Peyer's patch (tissue), 4 donors: ENCODE data around the gene GFRA4. TPM values are rescaled to one million over a fixed set of nuclear protein-coding genes. Genes with fewer than 3 reads are reported as not detected.
A peak's percentile ranks its signal among the peaks of the same experiment; 100 is the strongest.

Source experiments
- DNase-seq, 3 donors: peaks; one replicate each; pipeline ENCODE4 v3.0.0-alpha.2; 2017 to 2019
- H3K27ac ChIP-seq, 4 donors: fragments of 200-600 bp; sonication (generic); one replicate each; pipeline ENCODE4 v1.5.1; 2016 to 2019
- H3K27me3 ChIP-seq, 2 donors: fragments of 200-600 bp; sonication (generic); one replicate each; pipeline ENCODE4 v1.5.1; 2019
- H3K36me3 ChIP-seq, 3 donors: fragments of 200-600 bp; sonication (generic); one replicate each; pipeline ENCODE4 v1.5.1; 2016 to 2019
- H3K4me1 ChIP-seq, 4 donors: fragments of 200-600 bp; sonication (generic); one replicate each; pipeline ENCODE4 v1.5.1; 2016 to 2019
- H3K4me3 ChIP-seq, 4 donors: fragments of 200-600 bp; sonication (generic); 1 replicate in 3 of 4; 2 replicates in 1 of 4; pipeline ENCODE4 v1.5.1; 2016 to 2019; ENCODE audit warnings: mild to moderate bottlenecking in 1 of 4
- H3K9me3 ChIP-seq, 4 donors: fragments of 200-600 bp; sonication (generic); one replicate each; pipeline ENCODE4 v1.5.1; 2016 to 2019; ENCODE audit warnings: mild to moderate bottlenecking in 1 of 4
- POLR2A ChIP-seq, 2 donors: fragments of 450-650 bp; IDR thresholded peaks; one replicate each; pipeline ENCODE4 v1.5.1; 2017; ENCODE audit warnings: antibody characterized with exemption in 2 of 2, mild to moderate bottlenecking in 2 of 2, moderate library complexity in 2 of 2
- total RNA-seq, 4 donors: library from RNA; depleted of rRNA; stranded (reverse); fragments of >200 nt; gene quantifications; one replicate each; pipeline ENCODE4 v1.1.0, GENCODE V29; 2016
- TF ChIP-seq, protein P1 (sequence below), 6 experiments: fragments of 450-650 bp in 4 of 6; fragments of 200-600 bp in 2 of 6; sonication (generic) in 1 of 6; IDR thresholded peaks; one replicate each; pipeline ENCODE4 v1.5.1; 2017 to 2019; ENCODE audit warnings: antibody characterized with exemption in 6 of 6, mild to moderate bottlenecking in 3 of 6, moderate library complexity in 1 of 6

GFRA4 gene
- total RNA-seq, 4 donors from 2014 or later = not detected

DNA sequence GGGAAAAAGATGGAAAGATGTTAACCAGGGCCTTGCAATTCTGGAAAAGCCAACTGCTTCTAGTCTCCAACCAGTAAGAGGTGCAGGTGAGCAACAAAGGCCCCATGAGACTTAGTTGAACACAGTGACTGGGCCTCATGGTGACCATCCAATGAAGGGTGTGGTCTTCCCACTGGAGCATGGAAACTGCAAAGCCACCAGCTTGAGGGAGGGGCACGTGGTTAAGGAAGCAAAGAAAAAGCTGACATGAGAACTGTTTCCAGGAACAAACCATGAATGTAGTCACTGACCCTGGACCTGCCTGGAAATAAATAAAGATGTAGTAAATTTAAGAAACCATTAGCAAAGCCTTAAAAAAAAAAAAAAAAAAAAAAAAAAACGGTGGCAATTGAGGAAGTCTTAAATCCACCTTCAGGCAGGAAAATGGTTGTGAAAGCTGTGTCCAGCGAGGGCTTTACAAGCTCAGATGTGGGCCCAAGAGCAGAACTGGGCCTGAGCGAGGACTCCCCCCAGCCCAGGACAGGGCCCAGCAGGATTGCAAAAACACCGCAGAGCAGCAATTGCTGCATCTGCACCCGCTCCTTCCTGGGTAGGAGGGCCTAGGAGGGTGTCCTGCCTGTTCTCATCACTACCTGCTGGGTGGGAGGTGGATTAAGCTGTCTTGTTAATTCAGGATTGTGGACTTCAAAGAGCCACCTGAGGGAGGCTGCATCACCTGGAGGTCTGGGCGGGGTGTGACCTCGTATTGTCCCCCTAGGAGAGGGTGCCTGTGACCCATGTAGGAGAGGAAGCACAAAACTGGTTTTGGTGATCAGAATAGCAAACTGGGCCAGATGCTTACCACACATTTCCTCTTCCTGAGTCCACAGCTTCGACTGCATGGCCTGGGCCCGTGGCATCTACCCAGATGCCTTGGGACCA is 10.3 kb downstream of the GFRA4 start:
- TF ChIP-seq, protein P1, sequence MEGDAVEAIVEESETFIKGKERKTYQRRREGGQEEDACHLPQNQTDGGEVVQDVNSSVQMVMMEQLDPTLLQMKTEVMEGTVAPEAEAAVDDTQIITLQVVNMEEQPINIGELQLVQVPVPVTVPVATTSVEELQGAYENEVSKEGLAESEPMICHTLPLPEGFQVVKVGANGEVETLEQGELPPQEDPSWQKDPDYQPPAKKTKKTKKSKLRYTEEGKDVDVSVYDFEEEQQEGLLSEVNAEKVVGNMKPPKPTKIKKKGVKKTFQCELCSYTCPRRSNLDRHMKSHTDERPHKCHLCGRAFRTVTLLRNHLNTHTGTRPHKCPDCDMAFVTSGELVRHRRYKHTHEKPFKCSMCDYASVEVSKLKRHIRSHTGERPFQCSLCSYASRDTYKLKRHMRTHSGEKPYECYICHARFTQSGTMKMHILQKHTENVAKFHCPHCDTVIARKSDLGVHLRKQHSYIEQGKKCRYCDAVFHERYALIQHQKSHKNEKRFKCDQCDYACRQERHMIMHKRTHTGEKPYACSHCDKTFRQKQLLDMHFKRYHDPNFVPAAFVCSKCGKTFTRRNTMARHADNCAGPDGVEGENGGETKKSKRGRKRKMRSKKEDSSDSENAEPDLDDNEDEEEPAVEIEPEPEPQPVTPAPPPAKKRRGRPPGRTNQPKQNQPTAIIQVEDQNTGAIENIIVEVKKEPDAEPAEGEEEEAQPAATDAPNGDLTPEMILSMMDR (IDR thresholded peaks at IDR 0.05) = no peak
- no peak for TF ChIP-seq POLR2A (IDR thresholded peaks at IDR 0.05)
- H3K27ac ChIP-seq = no peak overlapping the region
- H3K27me3 ChIP-seq = no peaks in the 10 kb centered on the region
- H3K36me3 ChIP-seq = peaks cover 0 to 15% (median 0%) of the 10 kb centered on the region in 3 donors
- H3K9me3 ChIP-seq = no peaks in the 10 kb centered on the region
- peak in 1 of 3 donors; percentile 25 for DNase-seq
- H3K4me1 ChIP-seq = no peaks in the 10 kb centered on the region
- H3K4me3 ChIP-seq = no peak overlapping the region

DNA sequence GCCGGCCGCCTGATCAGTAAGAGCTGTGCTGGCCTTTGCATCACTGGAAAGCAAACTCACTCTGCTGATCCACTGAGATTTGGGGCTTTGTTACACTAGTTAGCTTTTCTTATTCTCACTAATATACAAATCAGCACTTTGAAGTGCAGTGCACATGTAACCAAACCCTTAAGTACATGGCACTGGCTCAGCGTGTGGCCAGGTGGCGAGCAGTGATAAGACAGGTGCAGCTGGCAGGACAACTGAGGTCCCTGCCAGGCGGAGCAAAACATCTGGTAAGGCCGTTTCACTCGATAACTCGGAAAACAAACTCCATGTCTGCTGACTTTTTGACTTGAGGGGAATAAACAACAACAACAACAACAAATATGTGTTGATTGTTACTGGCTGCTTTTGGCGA is 11.0 kb downstream of the GFRA4 start:
- DNase-seq = peak in 1 of 3 donors; percentile 21
- TF ChIP-seq, protein P1 (IDR thresholded peaks at IDR 0.05) = no peak
- no peak for TF ChIP-seq POLR2A (IDR thresholded peaks at IDR 0.05)

DNA sequence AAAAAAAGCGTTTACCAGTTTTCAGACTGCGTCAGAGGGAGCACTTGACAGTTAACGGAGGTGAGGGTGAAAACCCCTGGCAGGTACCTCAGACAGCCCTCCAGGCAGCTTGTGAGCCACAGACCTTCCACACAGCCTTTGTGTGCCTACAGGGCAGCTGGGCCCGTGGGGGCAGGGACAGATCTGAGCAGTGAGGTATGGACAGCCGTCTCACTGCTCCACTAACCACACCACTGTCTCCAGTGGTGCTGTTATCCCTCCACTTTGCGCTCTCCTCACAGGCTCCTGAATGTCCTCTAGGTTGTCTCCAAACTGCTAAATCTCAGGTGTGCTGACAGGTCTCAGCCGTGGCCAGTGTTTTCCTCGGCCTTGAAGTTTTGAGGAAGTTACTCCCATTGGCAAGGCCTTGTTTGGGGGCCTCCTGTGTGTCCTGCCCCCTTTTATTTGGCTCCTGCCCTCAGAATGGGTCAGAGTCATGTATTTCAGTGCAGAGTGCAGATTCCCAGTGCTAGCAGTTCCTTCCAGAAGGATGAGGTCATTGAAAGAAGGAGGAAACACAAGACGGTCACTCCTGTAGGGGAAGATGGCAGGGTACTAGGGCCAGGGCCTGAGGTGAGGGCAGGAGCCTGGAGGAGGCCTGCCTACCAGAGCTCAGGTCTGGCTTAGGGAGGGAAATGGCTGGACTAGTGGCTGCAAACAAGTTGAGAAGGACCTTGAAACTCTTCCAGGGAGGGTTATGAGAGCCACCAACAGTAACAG is 11.8 kb downstream of the GFRA4 start:
- TF ChIP-seq, protein P1 (IDR thresholded peaks at IDR 0.05) = no peak
- TF ChIP-seq POLR2A (IDR thresholded peaks at IDR 0.05) = no peak
- DNase-seq = peak in 1 of 3 donors; percentile 31
- H3K4me1 ChIP-seq = no peaks in the 10 kb centered on the region
- peaks cover 0 to 28% (median 0%) of the 10 kb centered on the region in 3 donors for H3K36me3 ChIP-seq
- no peaks in the 10 kb centered on the region for H3K9me3 ChIP-seq
- no peaks in the 10 kb centered on the region for H3K27me3 ChIP-seq
- no peak overlapping the region for H3K27ac ChIP-seq
- no peak overlapping the region for H3K4me3 ChIP-seq

More for the DNA sequence above, 11.0 kb downstream of the GFRA4 start:
- no peaks in the 10 kb centered on the region for H3K9me3 ChIP-seq
- H3K4me1 ChIP-seq = no peaks in the 10 kb centered on the region
- no peak overlapping the region for H3K4me3 ChIP-seq
- no peaks in the 10 kb centered on the region for H3K27me3 ChIP-seq
- no peak overlapping the region for H3K27ac ChIP-seq
- peaks cover 0 to 21% (median 0%) of the 10 kb centered on the region in 3 donors for H3K36me3 ChIP-seq

DNA sequence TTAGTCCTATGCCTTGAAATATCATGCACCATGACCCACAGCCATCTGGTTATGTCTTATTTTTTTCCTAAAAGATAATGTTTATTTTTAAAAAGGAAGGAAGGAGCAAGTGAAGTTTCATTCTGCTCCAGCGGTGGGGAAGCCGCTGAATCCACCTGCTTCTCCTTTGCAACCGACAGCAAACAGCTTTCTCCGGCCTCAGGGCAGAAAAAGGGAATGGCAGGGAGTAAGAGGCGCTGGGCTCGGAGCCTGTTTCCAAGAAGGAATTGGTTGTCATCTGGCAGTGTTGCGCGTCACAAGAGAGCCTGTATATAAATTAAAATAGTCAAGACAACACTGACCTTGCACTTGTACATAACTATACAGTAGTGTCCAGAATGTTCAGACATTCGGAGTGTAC is 14.2 kb downstream of the GFRA4 start:
- peaks cover 0 to 52% (median 0%) of the 10 kb centered on the region in 3 donors for H3K36me3 ChIP-seq
- no peaks in the 10 kb centered on the region for H3K27me3 ChIP-seq
- DNase-seq = no peak
- TF ChIP-seq POLR2A (IDR thresholded peaks at IDR 0.05) = no peak
- TF ChIP-seq, protein P1 (IDR thresholded peaks at IDR 0.05) = no peak
- no peaks in the 10 kb centered on the region for H3K9me3 ChIP-seq
- no peaks in the 10 kb centered on the region for H3K4me1 ChIP-seq
- no peak overlapping the region for H3K4me3 ChIP-seq
- H3K27ac ChIP-seq = no peak overlapping the region

DNA sequence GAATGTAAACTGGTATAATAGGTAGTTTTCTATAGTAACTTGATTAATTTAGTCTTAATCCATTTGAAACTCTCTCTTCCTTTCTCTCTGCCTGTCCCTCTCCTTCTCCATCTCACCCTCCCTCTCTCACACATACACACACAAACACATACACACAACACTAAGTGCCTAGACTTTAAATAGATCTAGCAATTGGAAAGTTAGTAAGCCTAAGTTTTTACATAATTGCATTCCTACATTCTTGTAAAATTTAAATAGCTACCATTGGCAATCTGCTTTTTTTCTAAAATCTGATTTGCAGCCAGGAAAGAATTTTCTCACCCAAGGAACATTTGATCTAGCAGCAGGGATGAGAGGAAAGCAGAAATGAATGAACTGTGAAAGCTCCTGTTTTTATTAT is 15.7 kb downstream of the GFRA4 start:
- no peak for DNase-seq
- Histone ChIP-seq H3K4me3 (no peak overlapping the region), H3K27ac (no peak overlapping the region), H3K9me3 (no peaks in the 10 kb centered on the region), H3K27me3 (no peaks in the 10 kb centered on the region), H3K36me3 (peaks cover 0 to 62% (median 0%) of the 10 kb centered on the region in 3 donors), H3K4me1 (no peaks in the 10 kb centered on the region)
- TF ChIP-seq, protein P1 (IDR thresholded peaks at IDR 0.05) = no peak
- no peak for TF ChIP-seq POLR2A (IDR thresholded peaks at IDR 0.05)
